K562 (cell line): ENCODE measurements around the gene PRICKLE2. TPM values are rescaled to one million over a fixed set of nuclear protein-coding genes. Genes with fewer than 3 reads are reported as not detected.

ENCODE experiments used
- ATAC-seq: fragments of 200-7000 bp; cut with Tn5 transposase; 3 replicates; pipeline ENCODE4 v1.9.1; 2020; ENCODE audit warnings: moderate library complexity
- BruUV-seq: library from RNA; stranded (reverse); fragments of 400-500 nt; replicated peaks from 2 replicates; lab custom pipeline; 2021; lab: Mats Ljungman, UMichigan
- CTCF ChIA-PET: fragments of 300-600 bp; formaldehyde crosslinking; extraction: SDS; loops from one replicate; lab custom pipeline; 2021; ENCODE audit warnings: low intra/inter-chr PET ratio; lab: Yijun Ruan, JAX
- POLR2A ChIA-PET: fragments of 300-600, 350-650 bp; sonication (Branson Sonifier 250); formaldehyde crosslinking; extraction: SDS; loops from one replicate; lab custom pipeline; 2021; ENCODE audit warnings: antibody characterized with exemption, inconsistent platforms; lab: Yijun Ruan, JAX
- DNase-seq, 4 experiments: peaks; one replicate each; pipeline versions ENCODE4 v3.0.0 to v3.0.0-alpha.2; 2011 to 2018; ENCODE audit warnings: low spot score in 3 of 4, mixed read lengths in 3 of 4; ENCODE audit errors: extremely low read depth in 1 of 4
- FAIRE-seq: peaks from 2 replicates; lab custom pipeline; 2011; peaks lifted over from hg19 to GRCh38; lab: Jason Lieb, UNC
- H2AFZ ChIP-seq: 2 replicates; pipeline ENCODE4 v1.6.0; 2011; ENCODE audit warnings: low read depth, low read length, control low read depth, inconsistent platforms
- H3K27ac ChIP-seq: fragments of 200-600 bp; 3 replicates; pipeline ENCODE4 v1.8.0; 2011; ENCODE audit warnings: low read depth, mild to moderate bottlenecking, control low read depth, inconsistent platforms, low read length, moderate library complexity, mixed read lengths; ENCODE audit errors: extremely low read depth
- H3K27me3 ChIP-seq, 2 experiments: fragments of 300-600 bp in 1 of 2; 2 replicates in 1 of 2; 3 replicates in 1 of 2; pipeline versions ENCODE4 v1.6.0 to v1.8.0; 2011; ENCODE audit warnings: inconsistent platforms in 2 of 2, low read length in 2 of 2, mild to moderate bottlenecking in 1 of 2, mixed read lengths in 1 of 2, moderate library complexity in 1 of 2; ENCODE audit not compliant: control insufficient read depth in 2 of 2, insufficient read depth in 2 of 2
- H3K36me3 ChIP-seq: fragments of 300-600 bp; 3 replicates; pipeline ENCODE4 v1.8.0; 2011; ENCODE audit warnings: mild to moderate bottlenecking, low read length, inconsistent platforms; ENCODE audit not compliant: control insufficient read depth, insufficient read depth
- H3K4me1 ChIP-seq, 2 experiments: fragments of 200-600 bp in 1 of 2; replicated peaks in 1 of 2; 2 replicates in 1 of 2; 3 replicates in 1 of 2; pipeline versions ENCODE4 v1.5.1 to v1.8.0; 2011; ENCODE audit warnings: inconsistent platforms in 2 of 2, low read length in 2 of 2, mild to moderate bottlenecking in 1 of 2, mixed read lengths in 1 of 2, moderate library complexity in 1 of 2; ENCODE audit not compliant: control insufficient read depth in 2 of 2, insufficient read depth in 2 of 2
- H3K4me2 ChIP-seq: 2 replicates; pipeline ENCODE4 v1.6.1; 2011; ENCODE audit warnings: low read length, control low read depth, inconsistent platforms, mixed read lengths; ENCODE audit not compliant: insufficient read depth
- H3K4me3 ChIP-seq: fragments of 200-600 bp; sonication (generic), shearing (Covaris generic); 2 replicates; pipeline ENCODE4 v1.5.1; 2016; ENCODE audit warnings: control low read depth, inconsistent platforms
- H3K79me2 ChIP-seq: fragments of 200-600 bp; 3 replicates; pipeline ENCODE4 v1.8.0; 2011; ENCODE audit warnings: low read length, inconsistent platforms; ENCODE audit not compliant: control insufficient read depth, insufficient read depth
- H3K9ac ChIP-seq, 2 experiments: 2 replicates each; pipeline versions ENCODE4 v1.6.0 to v1.6.1; 2011; ENCODE audit warnings: low read depth in 2 of 2, low read length in 2 of 2, control low read depth in 1 of 2, inconsistent platforms in 1 of 2, mild to moderate bottlenecking in 1 of 2, mixed read lengths in 1 of 2; ENCODE audit not compliant: insufficient read depth in 1 of 2
- H3K9me1 ChIP-seq: one replicate; pipeline ENCODE4 v1.6.0; 2011; ENCODE audit warnings: inconsistent platforms, mild to moderate bottlenecking, low read length, moderate library complexity; ENCODE audit not compliant: control insufficient read depth, insufficient read depth
- H3K9me3 ChIP-seq: replicated peaks from 2 replicates; pipeline ENCODE4 v1.5.1; 2011; ENCODE audit warnings: low read depth, low read length, inconsistent platforms; ENCODE audit not compliant: control insufficient read depth, insufficient read depth
- H4K20me1 ChIP-seq: replicated peaks from 2 replicates; pipeline ENCODE4 v1.6.1; 2011; ENCODE audit warnings: low read length, inconsistent platforms, mixed read lengths; ENCODE audit not compliant: control insufficient read depth, insufficient read depth
- CBFB ChIP-seq: sonication (generic); formaldehyde crosslinking; IDR thresholded peaks from 2 replicates; pipeline ENCODE4 v1.4.0; 2020; ENCODE audit warnings: mild to moderate bottlenecking, missing genetic modification reagents
- CTBP1 ChIP-seq: fragments of 450-650 bp; IDR thresholded peaks from 2 replicates; pipeline ENCODE4 v1.6.1; 2016; ENCODE audit warnings: borderline replicate concordance
- FOSL1 ChIP-seq: fragments of 200-800 bp; sonication (Bioruptor generic); conservative IDR thresholded peaks from 2 replicates; pipeline ENCODE4 v1.6.1; 2016; ENCODE audit warnings: missing genetic modification characterization, missing compliant biosample characterization
- MCM3 ChIP-seq: fragments of 450-650 bp; IDR thresholded peaks from 2 replicates; pipeline ENCODE4 v1.6.1; 2016
- RCOR1 ChIP-seq, 2 experiments: IDR thresholded peaks; 2 replicates each; pipeline ENCODE4 v1.6.1; 2012; ENCODE audit warnings: low read depth in 2 of 2, low read length in 2 of 2, borderline replicate concordance in 1 of 2, improper control_type of control experiment in 1 of 2
- SOX6 ChIP-seq: fragments of 450-650 bp; IDR thresholded peaks from 2 replicates; pipeline ENCODE4 v1.6.1; 2014; ENCODE audit warnings: mild to moderate bottlenecking
- ZBTB17 ChIP-seq: fragments of 450-650 bp; formaldehyde crosslinking; IDR thresholded peaks from 2 replicates; pipeline ENCODE4 v1.4.0; 2020; ENCODE audit warnings: mild to moderate bottlenecking
- ZNF239 ChIP-seq: fragments of 250-450 bp; sonication (Bioruptor Pico); IDR thresholded peaks from 2 replicates; pipeline ENCODE4 v1.4.0; 2020; ENCODE audit warnings: mild to moderate bottlenecking
- WGBS: fragments of 100-300 bp; shearing (Covaris generic); methylation state at CpG from one replicate; pipeline ENCODE4 v1.1.6; 2016; ENCODE audit warnings: low coverage, mixed read lengths; ENCODE audit not compliant: insufficient coverage; ENCODE audit errors: missing lambda C conversion rate; 5-methylcytosine and 5-hydroxymethylcytosine counted together
- in situ Hi-C: fragments of 300-500 bp; cut with MboI; formaldehyde crosslinking; loops from 4 replicates; pipeline ENCODE4 v1.15.0; 2018; ENCODE audit warnings: inconsistent platforms, mixed read lengths
- intact Hi-C: fragments of 100-400 bp; cut with micrococcal nuclease; formaldehyde crosslinking; loops from 2 replicates; pipeline ENCODE4 v1.14.2; 2022
- polyA plus RNA-seq, 8 experiments: library from polyadenylated mRNA; depleted of rRNA in 4 of 8; stranded (reverse) in 5 of 8; unstranded in 3 of 8; fragments of >200 nt; fragmentation: Nextera tagmentation in 2 of 8; fragmentation: Illumina TruSeq in 1 of 8; extraction: Ambion mirVana in 2 of 8; extraction: Trizol in 1 of 8; gene quantifications; 2 replicates each; pipeline versions ENCODE4 v1.2.1 to v1.2.3, GENCODE V29; 2011 to 2014; ENCODE audit warnings: inconsistent platforms in 1 of 8, missing spikeins in 1 of 8
- total RNA-seq, 7 experiments: library from RNA; depleted of rRNA in 6 of 7; stranded (reverse); fragments of >200 nt in 6 of 7; fragmentation: Illumina TruSeq in 2 of 7; extraction: Trizol in 2 of 7; gene quantifications; 2 replicates each; pipeline versions ENCODE4 v1.2.1 to v1.2.3, GENCODE V29; 2011 to 2021; ENCODE audit warnings: low replicate concordance in 1 of 7
- TF ChIP-seq, protein P1 (sequence below): fragments of 450-650 bp; IDR thresholded peaks from 2 replicates; pipeline ENCODE4 v1.6.1; 2016; ENCODE audit warnings: low read depth
- TF ChIP-seq, protein P2 (sequence below): sonication (generic); formaldehyde crosslinking; IDR thresholded peaks from 2 replicates; pipeline ENCODE4 v1.8.0; 2022; ENCODE audit warnings: mild to moderate bottlenecking, missing genetic modification reagents
- TF ChIP-seq, protein P3 (sequence below): IDR thresholded peaks from 2 replicates; pipeline ENCODE4 v1.6.1; 2012; ENCODE audit warnings: low read depth, low read length, improper control_type of control experiment, borderline replicate concordance
- TF ChIP-seq, protein P4 (sequence below): fragments of 200-800 bp; sonication (Bioruptor generic); IDR thresholded peaks from 2 replicates; pipeline ENCODE4 v1.6.1; 2017; ENCODE audit warnings: missing genetic modification characterization, missing compliant biosample characterization

PRICKLE2 gene
- total and polyA plus RNA-seq, 9 of the 15 experiments (the other 6 are each of a cell fraction or from before 2014, with no cell fraction given): 0.07 to 0.09 TPM; not detected in 7

DNA sequence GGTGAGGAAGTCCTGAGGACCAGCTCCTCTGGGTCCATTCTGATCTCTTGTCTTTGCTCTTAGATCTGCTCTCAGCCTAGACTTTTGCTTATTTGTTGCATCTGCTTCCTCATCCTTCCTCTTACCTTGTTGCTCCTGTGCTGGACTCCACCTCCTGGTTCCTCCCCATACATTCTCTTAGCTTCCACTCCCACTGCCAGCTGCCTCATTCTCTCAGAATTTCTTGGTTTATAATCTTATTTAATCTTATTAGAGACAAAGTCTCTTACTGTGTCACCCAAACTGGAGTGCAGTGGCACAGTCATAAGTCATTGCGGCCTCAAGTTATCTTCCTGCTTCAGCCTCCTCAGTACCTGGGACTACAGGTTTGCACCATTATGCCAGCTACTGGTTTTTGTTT lies 133.8 kb downstream of the PRICKLE2 start:
- H3K4me2 ChIP-seq: no peak overlapping the region
- H2AFZ ChIP-seq: no peak overlapping the region
- ATAC-seq (no peak), FAIRE-seq (no peak), DNase-seq (no peak)
- H3K9me3 ChIP-seq: no peaks in the 10 kb centered on the region
- no peaks in the 10 kb centered on the region for H3K9me1 ChIP-seq
- no peak overlapping the region for H3K4me3 ChIP-seq
- CTCF ChIA-PET: no interaction called here
- in situ Hi-C loops (no loop called here), intact Hi-C loops (no loop called here)
- H3K27ac ChIP-seq: no peak overlapping the region
- no peaks in the 10 kb centered on the region for H3K27me3 ChIP-seq
- H3K79me2 ChIP-seq: no peaks in the 10 kb centered on the region
- POLR2A ChIA-PET: no interaction called here
- no TSS peak for BruUV-seq
- no peaks in the 10 kb centered on the region for H3K36me3 ChIP-seq
- H3K4me1 ChIP-seq: no peaks in the 10 kb centered on the region
- 0% methylated on average over 1 of the region's 1 CpG for WGBS
- no peaks in the 10 kb centered on the region for H4K20me1 ChIP-seq
- no peak overlapping the region for H3K9ac ChIP-seq
- TF ChIP-seq ZNF239 (no peak), CBFB (no peak), FOSL1 (tag) (no peak), SOX6 (no peak), MCM3 (no peak), CTBP1 (no peak), ZBTB17 (CRISPR knock-in tag) (no peak), RCOR1 (IDR thresholded peaks at IDR 0.05; ENCODE audit: borderline replicate concordance in 1 of 2, low read depth in 2 of 2, low read length in 2 of 2) (no peak)
- TF ChIP-seq, protein P1, sequence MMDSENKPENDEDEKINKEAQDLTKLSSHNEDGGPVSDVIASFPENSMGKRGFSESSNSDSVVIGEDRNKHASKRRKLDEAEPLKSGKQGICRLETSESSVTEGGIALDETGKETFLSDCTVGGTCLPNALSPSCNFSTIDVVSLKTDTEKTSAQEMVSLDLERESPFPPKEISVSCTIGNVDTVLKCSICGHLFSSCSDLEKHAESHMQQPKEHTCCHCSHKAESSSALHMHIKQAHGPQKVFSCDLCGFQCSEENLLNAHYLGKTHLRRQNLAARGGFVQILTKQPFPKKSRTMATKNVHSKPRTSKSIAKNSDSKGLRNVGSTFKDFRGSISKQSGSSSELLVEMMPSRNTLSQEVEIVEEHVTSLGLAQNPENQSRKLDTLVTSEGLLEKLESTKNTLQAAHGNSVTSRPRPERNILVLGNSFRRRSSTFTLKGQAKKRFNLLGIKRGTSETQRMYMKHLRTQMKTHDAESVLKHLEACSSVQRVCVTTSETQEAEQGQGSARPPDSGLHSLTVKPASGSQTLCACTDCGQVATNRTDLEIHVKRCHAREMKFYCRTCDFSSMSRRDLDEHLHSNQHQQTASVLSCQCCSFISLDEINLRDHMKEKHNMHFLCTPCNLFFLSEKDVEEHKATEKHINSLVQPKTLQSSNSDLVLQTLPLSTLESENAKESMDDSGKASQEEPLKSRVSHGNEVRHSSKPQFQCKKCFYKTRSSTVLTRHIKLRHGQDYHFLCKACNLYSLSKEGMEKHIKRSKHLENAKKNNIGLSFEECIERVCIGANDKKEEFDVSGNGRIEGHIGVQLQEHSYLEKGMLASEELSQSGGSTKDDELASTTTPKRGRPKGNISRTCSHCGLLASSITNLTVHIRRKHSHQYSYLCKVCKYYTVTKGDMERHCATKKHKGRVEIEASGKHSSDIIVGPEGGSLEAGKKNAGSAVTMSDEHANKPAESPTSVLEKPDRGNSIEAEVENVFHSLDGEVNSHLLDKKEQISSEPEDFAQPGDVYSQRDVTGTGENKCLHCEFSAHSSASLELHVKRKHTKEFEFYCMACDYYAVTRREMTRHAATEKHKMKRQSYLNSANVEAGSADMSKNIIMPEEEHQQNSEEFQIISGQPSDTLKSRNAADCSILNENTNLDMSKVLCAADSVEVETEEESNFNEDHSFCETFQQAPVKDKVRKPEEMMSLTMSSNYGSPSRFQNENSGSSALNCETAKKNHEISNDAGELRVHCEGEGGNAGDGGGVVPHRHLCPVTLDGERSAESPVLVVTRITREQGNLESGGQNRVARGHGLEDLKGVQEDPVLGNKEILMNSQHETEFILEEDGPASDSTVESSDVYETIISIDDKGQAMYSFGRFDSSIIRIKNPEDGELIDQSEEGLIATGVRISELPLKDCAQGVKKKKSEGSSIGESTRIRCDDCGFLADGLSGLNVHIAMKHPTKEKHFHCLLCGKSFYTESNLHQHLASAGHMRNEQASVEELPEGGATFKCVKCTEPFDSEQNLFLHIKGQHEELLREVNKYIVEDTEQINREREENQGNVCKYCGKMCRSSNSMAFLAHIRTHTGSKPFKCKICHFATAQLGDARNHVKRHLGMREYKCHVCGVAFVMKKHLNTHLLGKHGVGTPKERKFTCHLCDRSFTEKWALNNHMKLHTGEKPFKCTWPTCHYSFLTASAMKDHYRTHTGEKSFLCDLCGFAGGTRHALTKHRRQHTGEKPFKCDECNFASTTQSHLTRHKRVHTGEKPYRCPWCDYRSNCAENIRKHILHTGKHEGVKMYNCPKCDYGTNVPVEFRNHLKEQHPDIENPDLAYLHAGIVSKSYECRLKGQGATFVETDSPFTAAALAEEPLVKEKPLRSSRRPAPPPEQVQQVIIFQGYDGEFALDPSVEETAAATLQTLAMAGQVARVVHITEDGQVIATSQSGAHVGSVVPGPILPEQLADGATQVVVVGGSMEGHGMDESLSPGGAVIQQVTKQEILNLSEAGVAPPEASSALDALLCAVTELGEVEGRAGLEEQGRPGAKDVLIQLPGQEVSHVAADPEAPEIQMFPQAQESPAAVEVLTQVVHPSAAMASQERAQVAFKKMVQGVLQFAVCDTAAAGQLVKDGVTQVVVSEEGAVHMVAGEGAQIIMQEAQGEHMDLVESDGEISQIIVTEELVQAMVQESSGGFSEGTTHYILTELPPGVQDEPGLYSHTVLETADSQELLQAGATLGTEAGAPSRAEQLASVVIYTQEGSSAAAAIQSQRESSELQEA: no peak
- TF ChIP-seq, protein P2, sequence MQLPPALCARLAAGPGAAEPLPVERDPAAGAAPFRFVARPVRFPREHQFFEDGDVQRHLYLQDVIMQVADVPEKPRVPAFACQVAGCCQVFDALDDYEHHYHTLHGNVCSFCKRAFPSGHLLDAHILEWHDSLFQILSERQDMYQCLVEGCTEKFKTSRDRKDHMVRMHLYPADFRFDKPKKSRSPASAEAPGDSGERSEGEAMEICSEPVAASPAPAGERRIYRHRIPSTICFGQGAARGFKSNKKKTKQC (CRISPR knock-in tag): no peak
- TF ChIP-seq, protein P3, sequence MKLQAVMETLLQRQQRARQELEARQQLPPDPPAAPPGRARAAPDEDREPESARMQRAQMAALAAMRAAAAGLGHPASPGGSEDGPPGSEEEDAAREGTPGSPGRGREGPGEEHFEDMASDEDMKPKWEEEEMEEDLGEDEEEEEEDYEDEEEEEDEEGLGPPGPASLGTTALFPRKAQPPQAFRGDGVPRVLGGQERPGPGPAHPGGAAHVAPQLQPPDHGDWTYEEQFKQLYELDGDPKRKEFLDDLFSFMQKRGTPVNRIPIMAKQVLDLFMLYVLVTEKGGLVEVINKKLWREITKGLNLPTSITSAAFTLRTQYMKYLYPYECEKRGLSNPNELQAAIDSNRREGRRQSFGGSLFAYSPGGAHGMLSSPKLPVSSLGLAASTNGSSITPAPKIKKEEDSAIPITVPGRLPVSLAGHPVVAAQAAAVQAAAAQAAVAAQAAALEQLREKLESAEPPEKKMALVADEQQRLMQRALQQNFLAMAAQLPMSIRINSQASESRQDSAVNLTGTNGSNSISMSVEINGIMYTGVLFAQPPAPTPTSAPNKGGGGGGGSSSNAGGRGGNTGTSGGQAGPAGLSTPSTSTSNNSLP: no peak
- TF ChIP-seq, protein P4, sequence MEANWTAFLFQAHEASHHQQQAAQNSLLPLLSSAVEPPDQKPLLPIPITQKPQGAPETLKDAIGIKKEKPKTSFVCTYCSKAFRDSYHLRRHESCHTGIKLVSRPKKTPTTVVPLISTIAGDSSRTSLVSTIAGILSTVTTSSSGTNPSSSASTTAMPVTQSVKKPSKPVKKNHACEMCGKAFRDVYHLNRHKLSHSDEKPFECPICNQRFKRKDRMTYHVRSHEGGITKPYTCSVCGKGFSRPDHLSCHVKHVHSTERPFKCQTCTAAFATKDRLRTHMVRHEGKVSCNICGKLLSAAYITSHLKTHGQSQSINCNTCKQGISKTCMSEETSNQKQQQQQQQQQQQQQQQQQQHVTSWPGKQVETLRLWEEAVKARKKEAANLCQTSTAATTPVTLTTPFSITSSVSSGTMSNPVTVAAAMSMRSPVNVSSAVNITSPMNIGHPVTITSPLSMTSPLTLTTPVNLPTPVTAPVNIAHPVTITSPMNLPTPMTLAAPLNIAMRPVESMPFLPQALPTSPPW (CRISPR knock-in tag): no peak
